GM23338 (cell line): ENCODE results near the gene TMEM132D. TPM values are rescaled to one million over a fixed set of nuclear protein-coding genes. Genes with fewer than 3 reads are reported as not detected.

Experiments used
- ATAC-seq: fragments of 200-7000 bp; cut with Tn5 transposase; 3 replicates; pipeline ENCODE4 v1.9.1; 2020
- DNase-seq: peaks from one replicate; pipeline ENCODE4 v3.0.0-alpha.2; 2015; ENCODE audit warnings: low spot score
- H2AFZ ChIP-seq: fragments of 200-600 bp; sonication (generic); 2 replicates; pipeline ENCODE4 v1.8.0; 2016; ENCODE audit warnings: antibody characterized with exemption, mild to moderate bottlenecking, moderate library complexity
- H3F3A ChIP-seq: fragments of 200-600 bp; sonication (generic); replicated peaks from 2 replicates; pipeline ENCODE4 v1.8.0; 2017; ENCODE audit warnings: antibody characterized with exemption, mixed run types, low read depth
- H3K27ac ChIP-seq: fragments of 200-600 bp; sonication (generic); 2 replicates; pipeline ENCODE4 v1.6.1; 2016; ENCODE audit warnings: low read depth
- H3K27me3 ChIP-seq: fragments of 200-600 bp; sonication (generic); 2 replicates; pipeline ENCODE4 v1.8.0; 2016; ENCODE audit warnings: mild to moderate bottlenecking, mixed run types, moderate library complexity; ENCODE audit not compliant: insufficient read depth
- H3K36me3 ChIP-seq: fragments of 200-600 bp; sonication (generic); 2 replicates; pipeline ENCODE4 v1.8.0; 2016; ENCODE audit warnings: mild to moderate bottlenecking; ENCODE audit not compliant: insufficient read depth
- H3K4me1 ChIP-seq: fragments of 200-600 bp; sonication (generic); 2 replicates; pipeline ENCODE4 v1.8.0; 2016; ENCODE audit warnings: mild to moderate bottlenecking, moderate library complexity; ENCODE audit not compliant: insufficient read depth
- H3K4me2 ChIP-seq: fragments of 200-600 bp; sonication (generic); 2 replicates; pipeline ENCODE4 v1.7.1; 2017; ENCODE audit warnings: mixed run types
- H3K4me3 ChIP-seq: fragments of 200-600 bp; sonication (generic); 2 replicates; pipeline ENCODE4 v1.6.1; 2016; ENCODE audit warnings: mixed run types
- H3K79me2 ChIP-seq: fragments of 200-600 bp; sonication (generic); replicated peaks from 2 replicates; pipeline ENCODE4 v1.8.0; 2017; ENCODE audit warnings: mild to moderate bottlenecking; ENCODE audit not compliant: insufficient read depth
- H3K9me2 ChIP-seq: fragments of 200-600 bp; sonication (generic); 2 replicates; pipeline ENCODE4 v1.8.0; 2017; ENCODE audit not compliant: insufficient read depth
- H4K20me1 ChIP-seq: fragments of 200-600 bp; sonication (generic); replicated peaks from 2 replicates; pipeline ENCODE4 v1.8.0; 2017; ENCODE audit warnings: mild to moderate bottlenecking; ENCODE audit not compliant: insufficient read depth
- H3K27ac Mint-ChIP-seq: 2 replicates; pipeline ENCODE4 v1.8.0; 2020; ENCODE audit warnings: inconsistent platforms, mild to moderate bottlenecking, moderate library complexity, mixed read lengths
- H3K27me3 Mint-ChIP-seq: 3 replicates; pipeline ENCODE4 v1.8.0; 2022; ENCODE audit warnings: low read depth, mild to moderate bottlenecking, moderate library complexity, mixed read lengths, inconsistent platforms; ENCODE audit not compliant: insufficient read depth, poor library complexity
- H3K36me3 Mint-ChIP-seq: 3 replicates; pipeline ENCODE4 v1.8.0; 2021; ENCODE audit warnings: low read depth, mild to moderate bottlenecking, inconsistent platforms, moderate library complexity, mixed read lengths
- H3K4me1 Mint-ChIP-seq: 3 replicates; pipeline ENCODE4 v1.8.0; 2020; ENCODE audit warnings: mild to moderate bottlenecking, inconsistent platforms, mixed read lengths
- H3K4me3 Mint-ChIP-seq: 3 replicates; pipeline ENCODE4 v1.8.0; 2021; ENCODE audit warnings: moderate library complexity, mild to moderate bottlenecking, inconsistent platforms, mixed read lengths
- H3K9me3 Mint-ChIP-seq: 3 replicates; pipeline ENCODE4 v1.8.0; 2020; ENCODE audit warnings: moderate library complexity, mild to moderate bottlenecking, inconsistent platforms, mixed read lengths
- CREB1 ChIP-seq: fragments of 250-450 bp; sonication (Bioruptor Pico); IDR thresholded peaks from 2 replicates; pipeline ENCODE4 v1.5.0; 2020; ENCODE audit warnings: low read depth, mild to moderate bottlenecking, moderate library complexity
- CTCF ChIP-seq, 2 experiments: fragments of 200-600 bp in 1 of 2; sonication (generic) in 1 of 2; conservative IDR thresholded peaks; 2 replicates each; pipeline versions ENCODE4 v1.5.1 to v1.6.1; 2016 to 2017; ENCODE audit warnings: antibody characterized with exemption in 2 of 2, low read depth in 2 of 2, mild to moderate bottlenecking in 2 of 2, moderate library complexity in 1 of 2
- EZH2 ChIP-seq: fragments of 200-600 bp; sonication (generic); IDR thresholded peaks from one replicate; pipeline ENCODE4 v1.8.0; 2017; ENCODE audit warnings: antibody characterized with exemption, mild to moderate bottlenecking, low read depth; ENCODE audit not compliant: unreplicated experiment
- EZH2phosphoT487 ChIP-seq: fragments of 200-600 bp; sonication (generic); IDR thresholded peaks from one replicate; pipeline ENCODE4 v1.8.1; 2018; ENCODE audit warnings: antibody characterized with exemption; ENCODE audit not compliant: unreplicated experiment
- JUNB ChIP-seq: IDR thresholded peaks from one replicate; pipeline ENCODE4 v1.6.1; 2016; ENCODE audit warnings: antibody characterized with exemption; ENCODE audit not compliant: unreplicated experiment
- NANOG ChIP-seq: IDR thresholded peaks from 2 replicates; pipeline ENCODE4 v1.6.1; 2016; ENCODE audit warnings: antibody characterized with exemption, borderline replicate concordance
- POLR2AphosphoS5 ChIP-seq: IDR thresholded peaks from 2 replicates; pipeline ENCODE4 v1.6.1; 2016; ENCODE audit warnings: antibody characterized with exemption, low read depth
- REST ChIP-seq: IDR thresholded peaks from one replicate; pipeline ENCODE4 v1.6.1; 2018; ENCODE audit warnings: antibody characterized with exemption; ENCODE audit not compliant: unreplicated experiment
- STAT1 ChIP-seq: IDR thresholded peaks from one replicate; pipeline ENCODE4 v1.6.1; 2016; ENCODE audit warnings: antibody characterized with exemption; ENCODE audit not compliant: unreplicated experiment
- ZNF114 ChIP-seq: fragments of 250-450 bp; sonication (Bioruptor Pico); IDR thresholded peaks from 2 replicates; pipeline ENCODE4 v1.5.0; 2020; ENCODE audit warnings: mild to moderate bottlenecking, moderate library complexity
- ZNF331 ChIP-seq: fragments of 250-450 bp; sonication (Bioruptor Pico); IDR thresholded peaks from 2 replicates; pipeline ENCODE4 v1.5.0; 2020; ENCODE audit warnings: low read depth, mild to moderate bottlenecking, moderate library complexity
- polyA plus RNA-seq: library from polyadenylated mRNA; unstranded; fragments of >200 nt; fragmentation: Nextera tagmentation; extraction: Ambion mirVana; gene quantifications from 2 replicates; pipeline ENCODE4 v1.2.1, GENCODE V29; 2016
- total RNA-seq: library from RNA; depleted of rRNA; stranded (reverse); fragments of >200 nt; shearing (Covaris generic); gene quantifications from 2 replicates; pipeline ENCODE4 v1.2.3, GENCODE V29; 2014
- TF ChIP-seq, protein P1 (sequence below): fragments of 250-450 bp; sonication (Bioruptor Pico); IDR thresholded peaks from 2 replicates; pipeline ENCODE4 v1.5.0; 2020; ENCODE audit warnings: mild to moderate bottlenecking, moderate library complexity
- TF ChIP-seq, protein P2 (sequence below): IDR thresholded peaks from 2 replicates; pipeline ENCODE4 v1.6.1; 2016; ENCODE audit warnings: antibody characterized with exemption

The TMEM132D gene
- total and polyA plus RNA-seq, 2 experiments from 2014 or later = 0.44 to 5.3 TPM

DNA sequence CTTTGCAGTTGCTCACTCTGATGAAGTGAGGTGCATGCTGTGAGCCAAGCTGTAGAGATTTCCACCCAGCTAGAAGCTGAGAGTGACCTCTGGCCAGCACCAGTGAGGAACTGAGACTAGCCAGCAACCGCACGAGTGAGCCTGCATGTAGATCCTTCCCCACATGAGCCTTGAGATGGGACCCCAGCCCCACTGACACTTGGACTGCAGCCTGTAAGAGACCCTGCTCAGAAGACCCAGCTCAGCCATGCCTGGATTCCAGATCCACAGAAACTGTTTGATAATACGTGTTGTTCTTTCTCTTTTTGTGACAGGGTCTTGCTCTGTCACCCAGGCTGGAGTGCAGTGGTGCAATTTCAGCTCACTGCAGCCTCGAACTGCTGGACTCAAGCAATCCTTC is 821.4 kb downstream of the TMEM132D start:
- Histone ChIP-seq H2AFZ (no peak overlapping the region), H3K27ac (no peak overlapping the region), H3K36me3 (no peaks in the 10 kb centered on the region), H3K9me2 (no peaks in the 10 kb centered on the region), H3K4me3 (no peak overlapping the region), H4K20me1 (no peaks in the 10 kb centered on the region), H3K79me2 (no peaks in the 10 kb centered on the region), H3K27me3 (no peaks in the 10 kb centered on the region), H3K4me1 (no peaks in the 10 kb centered on the region), H3K4me2 (no peak overlapping the region), H3F3A (no peaks in the 10 kb centered on the region)
- Mint-ChIP-seq H3K4me1 (no peaks in the 10 kb centered on the region), H3K36me3 (peaks cover 39% of the 10 kb centered on the region), H3K27ac (no peak overlapping the region), H3K27me3 (no peaks in the 10 kb centered on the region), H3K4me3 (no peak overlapping the region), H3K9me3 (peaks cover 98% of the 10 kb centered on the region)
- no peak for TF ChIP-seq POLR2AphosphoS5
- no peak for TF ChIP-seq EZH2
- TF ChIP-seq JUNB = no peak
- TF ChIP-seq, protein P1, sequence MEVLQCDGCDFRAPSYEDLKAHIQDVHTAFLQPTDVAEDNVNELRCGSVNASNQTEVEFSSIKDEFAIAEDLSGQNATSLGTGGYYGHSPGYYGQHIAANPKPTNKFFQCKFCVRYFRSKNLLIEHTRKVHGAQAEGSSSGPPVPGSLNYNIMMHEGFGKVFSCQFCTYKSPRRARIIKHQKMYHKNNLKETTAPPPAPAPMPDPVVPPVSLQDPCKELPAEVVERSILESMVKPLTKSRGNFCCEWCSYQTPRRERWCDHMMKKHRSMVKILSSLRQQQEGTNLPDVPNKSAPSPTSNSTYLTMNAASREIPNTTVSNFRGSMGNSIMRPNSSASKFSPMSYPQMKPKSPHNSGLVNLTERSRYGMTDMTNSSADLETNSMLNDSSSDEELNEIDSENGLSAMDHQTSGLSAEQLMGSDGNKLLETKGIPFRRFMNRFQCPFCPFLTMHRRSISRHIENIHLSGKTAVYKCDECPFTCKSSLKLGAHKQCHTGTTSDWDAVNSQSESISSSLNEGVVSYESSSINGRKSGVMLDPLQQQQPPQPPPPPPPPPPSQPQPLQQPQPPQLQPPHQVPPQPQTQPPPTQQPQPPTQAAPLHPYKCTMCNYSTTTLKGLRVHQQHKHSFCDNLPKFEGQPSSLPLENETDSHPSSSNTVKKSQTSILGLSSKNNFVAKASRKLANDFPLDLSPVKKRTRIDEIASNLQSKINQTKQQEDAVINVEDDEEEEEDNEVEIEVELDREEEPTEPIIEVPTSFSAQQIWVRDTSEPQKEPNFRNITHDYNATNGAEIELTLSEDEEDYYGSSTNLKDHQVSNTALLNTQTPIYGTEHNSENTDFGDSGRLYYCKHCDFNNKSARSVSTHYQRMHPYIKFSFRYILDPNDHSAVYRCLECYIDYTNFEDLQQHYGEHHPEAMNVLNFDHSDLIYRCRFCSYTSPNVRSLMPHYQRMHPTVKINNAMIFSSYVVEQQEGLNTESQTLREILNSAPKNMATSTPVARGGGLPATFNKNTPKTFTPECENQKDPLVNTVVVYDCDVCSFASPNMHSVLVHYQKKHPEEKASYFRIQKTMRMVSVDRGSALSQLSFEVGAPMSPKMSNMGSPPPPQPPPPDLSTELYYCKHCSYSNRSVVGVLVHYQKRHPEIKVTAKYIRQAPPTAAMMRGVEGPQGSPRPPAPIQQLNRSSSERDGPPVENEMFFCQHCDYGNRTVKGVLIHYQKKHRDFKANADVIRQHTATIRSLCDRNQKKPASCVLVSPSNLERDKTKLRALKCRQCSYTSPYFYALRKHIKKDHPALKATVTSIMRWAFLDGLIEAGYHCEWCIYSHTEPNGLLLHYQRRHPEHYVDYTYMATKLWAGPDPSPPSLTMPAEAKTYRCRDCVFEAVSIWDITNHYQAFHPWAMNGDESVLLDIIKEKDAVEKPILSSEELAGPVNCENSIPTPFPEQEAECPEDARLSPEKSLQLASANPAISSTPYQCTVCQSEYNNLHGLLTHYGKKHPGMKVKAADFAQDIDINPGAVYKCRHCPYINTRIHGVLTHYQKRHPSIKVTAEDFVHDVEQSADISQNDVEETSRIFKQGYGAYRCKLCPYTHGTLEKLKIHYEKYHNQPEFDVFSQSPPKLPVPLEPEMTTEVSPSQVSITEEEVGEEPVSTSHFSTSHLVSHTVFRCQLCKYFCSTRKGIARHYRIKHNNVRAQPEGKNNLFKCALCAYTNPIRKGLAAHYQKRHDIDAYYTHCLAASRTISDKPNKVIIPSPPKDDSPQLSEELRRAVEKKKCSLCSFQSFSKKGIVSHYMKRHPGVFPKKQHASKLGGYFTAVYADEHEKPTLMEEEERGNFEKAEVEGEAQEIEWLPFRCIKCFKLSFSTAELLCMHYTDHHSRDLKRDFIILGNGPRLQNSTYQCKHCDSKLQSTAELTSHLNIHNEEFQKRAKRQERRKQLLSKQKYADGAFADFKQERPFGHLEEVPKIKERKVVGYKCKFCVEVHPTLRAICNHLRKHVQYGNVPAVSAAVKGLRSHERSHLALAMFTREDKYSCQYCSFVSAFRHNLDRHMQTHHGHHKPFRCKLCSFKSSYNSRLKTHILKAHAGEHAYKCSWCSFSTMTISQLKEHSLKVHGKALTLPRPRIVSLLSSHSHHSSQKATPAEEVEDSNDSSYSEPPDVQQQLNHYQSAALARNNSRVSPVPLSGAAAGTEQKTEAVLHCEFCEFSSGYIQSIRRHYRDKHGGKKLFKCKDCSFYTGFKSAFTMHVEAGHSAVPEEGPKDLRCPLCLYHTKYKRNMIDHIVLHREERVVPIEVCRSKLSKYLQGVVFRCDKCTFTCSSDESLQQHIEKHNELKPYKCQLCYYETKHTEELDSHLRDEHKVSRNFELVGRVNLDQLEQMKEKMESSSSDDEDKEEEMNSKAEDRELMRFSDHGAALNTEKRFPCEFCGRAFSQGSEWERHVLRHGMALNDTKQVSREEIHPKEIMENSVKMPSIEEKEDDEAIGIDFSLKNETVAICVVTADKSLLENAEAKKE (CRISPR knock-in tag) = no peak
- TF ChIP-seq CREB1 (CRISPR knock-in tag) = no peak
- TF ChIP-seq STAT1 = no peak
- TF ChIP-seq CTCF (conservative IDR thresholded peaks at IDR 0.05; ENCODE audit: low read depth in 2 of 2) = no peak
- TF ChIP-seq NANOG = no peak
- TF ChIP-seq ZNF114 (CRISPR knock-in tag) = no peak
- TF ChIP-seq, protein P2, sequence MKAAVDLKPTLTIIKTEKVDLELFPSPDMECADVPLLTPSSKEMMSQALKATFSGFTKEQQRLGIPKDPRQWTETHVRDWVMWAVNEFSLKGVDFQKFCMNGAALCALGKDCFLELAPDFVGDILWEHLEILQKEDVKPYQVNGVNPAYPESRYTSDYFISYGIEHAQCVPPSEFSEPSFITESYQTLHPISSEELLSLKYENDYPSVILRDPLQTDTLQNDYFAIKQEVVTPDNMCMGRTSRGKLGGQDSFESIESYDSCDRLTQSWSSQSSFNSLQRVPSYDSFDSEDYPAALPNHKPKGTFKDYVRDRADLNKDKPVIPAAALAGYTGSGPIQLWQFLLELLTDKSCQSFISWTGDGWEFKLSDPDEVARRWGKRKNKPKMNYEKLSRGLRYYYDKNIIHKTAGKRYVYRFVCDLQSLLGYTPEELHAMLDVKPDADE = no peak
- TF ChIP-seq ZNF331 (CRISPR knock-in tag) = no peak
- TF ChIP-seq EZH2phosphoT487 = no peak
- TF ChIP-seq REST = no peak
- ATAC-seq (no peak), DNase-seq (no peak)
